ENCODE data around the gene VWA8. TPM values are rescaled to one million over a fixed set of nuclear protein-coding genes. Genes with fewer than 3 reads are reported as not detected.
A peak's percentile ranks its signal among the peaks of the same experiment; 100 is the strongest.
"Not testable (repeated sequence)": the region's sequence is repeated elsewhere in the genome, so short reads cannot be mapped to it uniquely, and the experiment has no call there.

Gene VWA8
- total RNA-seq, 5 donors from 2014 or later (not counting 1 experiment from before 2014, with no cell fraction given), result 17.8 to 27.1 (median 22.9) TPM

- no peak overlapping the region for H3K4me3 Mint-ChIP-seq
- H3K9me3 ChIP-seq, result no peaks in the 10 kb centered on the region
- CTCF ChIA-PET, result interaction anchor here (0.5 to 1.7 kb wide), 7 partner anchors 15 to 210 kb away, joined by 3 to 8 read pairs (median 4); partner anchors contain the start of gene VWA8 (in 1 of the 2)
- DNase-seq (peak in 1 of 35 experiments; percentile 54), ATAC-seq (replicated peaks in 1 of 4) (peak; percentile 81 to 89 (median 85))
- H3K27me3 Mint-ChIP-seq, result no peaks in the 10 kb centered on the region
- WGBS (ENCODE audit: insufficient coverage), result 100% methylated on average over 1 of the region's 2 CpGs
- no peaks in the 10 kb centered on the region for H3K4me1 ChIP-seq (ENCODE audit: control insufficient read depth in 1 of 2, extremely low read depth in 1 of 2, insufficient read depth in 2 of 2, low read length in 2 of 2)
- H3K36me3 Mint-ChIP-seq, result peaks cover 38% of the 10 kb centered on the region
- H3K4me1 Mint-ChIP-seq, result peaks cover 2 to 4% (median 2%) of the 10 kb centered on the region in 3 donors
- POLR2A ChIA-PET, result no interaction called here
- no peak overlapping the region for H3K27ac Mint-ChIP-seq
- no peaks in the 10 kb centered on the region for H3K27me3 ChIP-seq (replicated peaks in 1 of 2; ENCODE audit: control insufficient read depth in 2 of 2, extremely low read depth in 1 of 2, insufficient read depth in 2 of 2, low read length in 1 of 2)
- H3K36me3 ChIP-seq (ENCODE audit: control insufficient read depth in 2 of 2, extremely low read depth in 1 of 2, insufficient read depth in 1 of 2, low read length in 1 of 2), result peaks cover 0 to 17% of the 10 kb centered on the region in 2 donors
- no peaks in the 10 kb centered on the region for H3K9me3 Mint-ChIP-seq
- no peak overlapping the region for H3K27ac ChIP-seq (ENCODE audit: low read length)
- H3K4me3 ChIP-seq (ENCODE audit: control insufficient read depth in 1 of 2, extremely low read depth in 1 of 2, low read length in 1 of 2), result no peak overlapping the region
These were observed 55.2 kb downstream of the VWA8 start for GRCh38 chr13:41905600-41906254.

- Histone ChIP-seq H3K9me3 (no peaks in the 10 kb centered on the region), H3K36me3 (ENCODE audit: control insufficient read depth in 2 of 2, extremely low read depth in 1 of 2, insufficient read depth in 1 of 2, low read length in 1 of 2) (peaks cover 0 to 5% of the 10 kb centered on the region in 2 donors), H3K4me3 (ENCODE audit: control insufficient read depth in 1 of 2, extremely low read depth in 1 of 2, low read length in 1 of 2) (no peak overlapping the region), H3K4me1 (ENCODE audit: control insufficient read depth in 1 of 2, extremely low read depth in 1 of 2, insufficient read depth in 2 of 2, low read length in 2 of 2) (no peaks in the 10 kb centered on the region), H3K27me3 (replicated peaks in 1 of 2; ENCODE audit: control insufficient read depth in 2 of 2, extremely low read depth in 1 of 2, insufficient read depth in 2 of 2, low read length in 1 of 2) (no peaks in the 10 kb centered on the region), H3K27ac (ENCODE audit: low read length) (no peak overlapping the region)
- POLR2A ChIA-PET, result interaction anchor here in 1 of 2 donors (0.6 kb wide), 1 partner anchor 10 kb away, joined by 7 read pairs; no protein-coding TSS in a partner anchor
- DNase-seq, result no peak
- no peaks in the 10 kb centered on the region for H3K27me3 Mint-ChIP-seq
- peaks cover 2 to 6% (median 2%) of the 10 kb centered on the region in 3 donors for H3K4me1 Mint-ChIP-seq
- H3K36me3 Mint-ChIP-seq, result peaks cover 28% of the 10 kb centered on the region
- CTCF ChIA-PET, result interaction anchor here (0.7 to 1.4 kb wide), 2 partner anchors 226 to 241 kb away, joined by 4 to 9 read pairs; no protein-coding TSS in a partner anchor
- no peak overlapping the region for H3K4me3 Mint-ChIP-seq
- no peaks in the 10 kb centered on the region for H3K9me3 Mint-ChIP-seq
- ATAC-seq (replicated peaks in 1 of 4), result no peak
- no peak overlapping the region for H3K27ac Mint-ChIP-seq
These were observed 60.0 kb downstream of the VWA8 start for GRCh38 chr13:41900918-41901317.

GRCh38 chr13:41898411-41898810 is 62.5 kb downstream of the VWA8 start:
- H3K9me3 ChIP-seq, CTCF ChIA-PET: not testable (repeated sequence)

GRCh38 chr13:41897126-41897525 is 63.8 kb downstream of the VWA8 start:
- ChIA-PET POLR2A (interaction anchor here (0.6 to 0.7 kb wide), 2 partner anchors 65 to 279 kb away, joined by 3 to 4 read pairs; no protein-coding TSS in a partner anchor), CTCF (interaction anchor here (0.6 to 1.1 kb wide), 2 partner anchors 221 to 228 kb away, joined by 3 to 5 read pairs; no protein-coding TSS in a partner anchor)
- no peaks in the 10 kb centered on the region for H3K9me3 ChIP-seq
- no CpG with 5 or more reads among the region's 2 CpGs for WGBS (ENCODE audit: insufficient coverage)
- Mint-ChIP-seq H3K4me3 (no peak overlapping the region), H3K27ac (no peak overlapping the region), H3K27me3 (no peaks in the 10 kb centered on the region), H3K36me3 (peaks cover 35% of the 10 kb centered on the region), H3K4me1 (peaks cover 0 to 11% (median 2%) of the 10 kb centered on the region in 3 donors), H3K9me3 (no peaks in the 10 kb centered on the region)
- no peak overlapping the region for H3K27ac ChIP-seq (ENCODE audit: low read length)
- H3K36me3 ChIP-seq (ENCODE audit: control insufficient read depth in 2 of 2, extremely low read depth in 1 of 2, insufficient read depth in 1 of 2, low read length in 1 of 2), result peaks cover 0 to 5% of the 10 kb centered on the region in 2 donors
- H3K4me1 ChIP-seq (ENCODE audit: control insufficient read depth in 1 of 2, extremely low read depth in 1 of 2, insufficient read depth in 2 of 2, low read length in 2 of 2), result no peaks in the 10 kb centered on the region
- DNase-seq, result no peak
- ATAC-seq (replicated peaks in 1 of 4), result no peak
- no peaks in the 10 kb centered on the region for H3K27me3 ChIP-seq (replicated peaks in 1 of 2; ENCODE audit: control insufficient read depth in 2 of 2, extremely low read depth in 1 of 2, insufficient read depth in 2 of 2, low read length in 1 of 2)
- no peak overlapping the region for H3K4me3 ChIP-seq (ENCODE audit: control insufficient read depth in 1 of 2, extremely low read depth in 1 of 2, low read length in 1 of 2)

More at GRCh38 chr13:41898411-41898810, 62.5 kb downstream of the VWA8 start:
- H3K9me3 Mint-ChIP-seq; DNase-seq; ATAC-seq (replicated peaks in 1 of 4); H3K4me3 Mint-ChIP-seq; H3K27ac Mint-ChIP-seq; POLR2A ChIA-PET; H3K27ac ChIP-seq (ENCODE audit: low read length); H3K36me3 ChIP-seq (ENCODE audit: control insufficient read depth in 2 of 2, extremely low read depth in 1 of 2, insufficient read depth in 1 of 2, low read length in 1 of 2); H3K4me3 ChIP-seq (ENCODE audit: control insufficient read depth in 1 of 2, extremely low read depth in 1 of 2, low read length in 1 of 2); H3K4me1 ChIP-seq (ENCODE audit: control insufficient read depth in 1 of 2, extremely low read depth in 1 of 2, insufficient read depth in 2 of 2, low read length in 2 of 2); H3K27me3 Mint-ChIP-seq; H3K27me3 ChIP-seq (replicated peaks in 1 of 2; ENCODE audit: control insufficient read depth in 2 of 2, extremely low read depth in 1 of 2, insufficient read depth in 2 of 2, low read length in 1 of 2): not testable (repeated sequence)
- Mint-ChIP-seq H3K4me1 (peaks cover 0 to 11% (median 2%) of the 10 kb centered on the region in 3 donors), H3K36me3 (peaks cover 32% of the 10 kb centered on the region)
- WGBS (ENCODE audit: insufficient coverage), result 100% methylated on average over 1 of the region's 24 CpGs

- no peak overlapping the region for H3K27ac Mint-ChIP-seq
- no CpG with 5 or more reads among the region's 1 CpG for WGBS (ENCODE audit: insufficient coverage)
- Histone ChIP-seq H3K36me3 (ENCODE audit: control insufficient read depth in 2 of 2, extremely low read depth in 1 of 2, insufficient read depth in 1 of 2, low read length in 1 of 2) (peaks cover 0 to 3% of the 10 kb centered on the region in 2 donors), H3K27me3 (replicated peaks in 1 of 2; ENCODE audit: control insufficient read depth in 2 of 2, extremely low read depth in 1 of 2, insufficient read depth in 2 of 2, low read length in 1 of 2) (no peaks in the 10 kb centered on the region), H3K4me3 (ENCODE audit: control insufficient read depth in 1 of 2, extremely low read depth in 1 of 2, low read length in 1 of 2) (no peak overlapping the region), H3K4me1 (ENCODE audit: control insufficient read depth in 1 of 2, extremely low read depth in 1 of 2, insufficient read depth in 2 of 2, low read length in 2 of 2) (no peaks in the 10 kb centered on the region), H3K9me3 (no peaks in the 10 kb centered on the region), H3K27ac (ENCODE audit: low read length) (no peak overlapping the region)
- H3K4me3 Mint-ChIP-seq, result no peak overlapping the region
- H3K36me3 Mint-ChIP-seq, result peaks cover 41% of the 10 kb centered on the region
- H3K9me3 Mint-ChIP-seq, result no peaks in the 10 kb centered on the region
- ATAC-seq (replicated peaks in 1 of 4) (no peak), DNase-seq (no peak)
- ChIA-PET POLR2A (no interaction called here), CTCF (no interaction called here)
- H3K27me3 Mint-ChIP-seq, result no peaks in the 10 kb centered on the region
- peaks cover 0 to 11% (median 0%) of the 10 kb centered on the region in 3 donors for H3K4me1 Mint-ChIP-seq
These were observed 65.4 kb downstream of the VWA8 start for GRCh38 chr13:41895478-41895877.

GRCh38 chr13:41891119-41891518 is 69.8 kb downstream of the VWA8 start:
- peaks cover 54% of the 10 kb centered on the region for H3K36me3 Mint-ChIP-seq
- 100% methylated on average over 4 of the region's 4 CpGs for WGBS (ENCODE audit: insufficient coverage)
- no peak for ATAC-seq (replicated peaks in 1 of 4)

More at GRCh38 chr13:41891119-41891518, 69.8 kb downstream of the VWA8 start:
- ChIA-PET CTCF (interaction anchor here in 1 of 2 donors (0.7 kb wide), 1 partner anchor 171 kb away, joined by 3 read pairs; no protein-coding TSS in a partner anchor), POLR2A (interaction anchor here (0.6 to 0.7 kb wide), 2 partner anchors 10 to 55 kb away, joined by 3 to 7 read pairs; no protein-coding TSS in a partner anchor)
- Histone ChIP-seq H3K4me1 (ENCODE audit: control insufficient read depth in 1 of 2, extremely low read depth in 1 of 2, insufficient read depth in 2 of 2, low read length in 2 of 2) (no peaks in the 10 kb centered on the region), H3K27me3 (replicated peaks in 1 of 2; ENCODE audit: control insufficient read depth in 2 of 2, extremely low read depth in 1 of 2, insufficient read depth in 2 of 2, low read length in 1 of 2) (no peaks in the 10 kb centered on the region), H3K4me3 (ENCODE audit: control insufficient read depth in 1 of 2, extremely low read depth in 1 of 2, low read length in 1 of 2) (no peak overlapping the region), H3K9me3 (no peaks in the 10 kb centered on the region), H3K27ac (ENCODE audit: low read length) (no peak overlapping the region), H3K36me3 (ENCODE audit: control insufficient read depth in 2 of 2, extremely low read depth in 1 of 2, insufficient read depth in 1 of 2, low read length in 1 of 2) (peaks cover 0 to 12% of the 10 kb centered on the region in 2 donors)
- Mint-ChIP-seq H3K4me3 (no peak overlapping the region), H3K4me1 (peaks cover 0 to 7% (median 0%) of the 10 kb centered on the region in 3 donors), H3K27ac (no peak overlapping the region), H3K9me3 (no peaks in the 10 kb centered on the region), H3K27me3 (no peaks in the 10 kb centered on the region)
- no peak for DNase-seq

Data from T-cell (primary cell).